ENCODE data around the gene SLC43A1.

SLC43A1 gene

GRCh38 chr11:57477507-57478189 lies 37.9 kb downstream of the SLC43A1 start:
- no peak for DNase-seq

- no peak for DNase-seq
Measured at GRCh38 chr11:57476757-57477506, 38.6 kb downstream of the SLC43A1 start.

GRCh38 chr11:57476047-57476756 lies 39.3 kb downstream of the SLC43A1 start:
- DNase-seq, result no peak

- DNase-seq, result no peak
Measured at GRCh38 chr11:57475671-57476046, 39.8 kb downstream of the SLC43A1 start.

DNA sequence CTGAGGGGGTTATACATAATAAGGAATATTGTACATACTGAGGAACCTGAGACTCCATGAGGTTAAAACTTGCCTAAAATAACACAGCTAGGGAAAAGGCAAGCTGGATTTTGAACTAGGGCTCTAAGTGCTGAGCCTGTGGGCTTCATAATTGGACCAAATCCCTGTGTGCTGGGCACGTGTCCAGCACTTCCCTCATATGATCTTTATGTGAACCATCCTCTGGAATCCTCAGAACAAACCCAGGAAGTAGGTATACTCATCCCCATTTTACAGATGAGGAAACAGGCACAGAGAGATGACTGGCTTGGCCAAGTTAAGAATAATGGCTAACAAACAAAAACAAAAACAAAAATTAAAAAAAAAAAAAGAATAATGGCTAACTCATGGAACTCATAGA lies 40.3 kb downstream of the SLC43A1 start:
- no peak for DNase-seq

DNA sequence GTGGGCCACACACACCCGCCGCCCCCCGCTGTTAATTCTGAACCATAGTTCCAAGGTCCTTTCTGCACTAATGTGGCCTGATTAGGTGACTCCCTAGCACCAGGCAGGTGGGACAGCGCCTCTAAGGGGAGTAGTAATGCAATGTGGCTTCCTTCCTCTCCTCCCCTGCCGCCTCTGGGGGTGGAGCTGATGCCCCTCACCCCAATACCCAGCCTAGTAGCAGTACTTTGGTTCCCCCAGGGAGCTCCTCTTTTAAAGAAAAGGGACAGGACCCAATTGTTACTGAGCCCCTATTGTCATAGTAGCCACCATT lies 40.7 kb downstream of the SLC43A1 start:
- no peak for DNase-seq

DNA sequence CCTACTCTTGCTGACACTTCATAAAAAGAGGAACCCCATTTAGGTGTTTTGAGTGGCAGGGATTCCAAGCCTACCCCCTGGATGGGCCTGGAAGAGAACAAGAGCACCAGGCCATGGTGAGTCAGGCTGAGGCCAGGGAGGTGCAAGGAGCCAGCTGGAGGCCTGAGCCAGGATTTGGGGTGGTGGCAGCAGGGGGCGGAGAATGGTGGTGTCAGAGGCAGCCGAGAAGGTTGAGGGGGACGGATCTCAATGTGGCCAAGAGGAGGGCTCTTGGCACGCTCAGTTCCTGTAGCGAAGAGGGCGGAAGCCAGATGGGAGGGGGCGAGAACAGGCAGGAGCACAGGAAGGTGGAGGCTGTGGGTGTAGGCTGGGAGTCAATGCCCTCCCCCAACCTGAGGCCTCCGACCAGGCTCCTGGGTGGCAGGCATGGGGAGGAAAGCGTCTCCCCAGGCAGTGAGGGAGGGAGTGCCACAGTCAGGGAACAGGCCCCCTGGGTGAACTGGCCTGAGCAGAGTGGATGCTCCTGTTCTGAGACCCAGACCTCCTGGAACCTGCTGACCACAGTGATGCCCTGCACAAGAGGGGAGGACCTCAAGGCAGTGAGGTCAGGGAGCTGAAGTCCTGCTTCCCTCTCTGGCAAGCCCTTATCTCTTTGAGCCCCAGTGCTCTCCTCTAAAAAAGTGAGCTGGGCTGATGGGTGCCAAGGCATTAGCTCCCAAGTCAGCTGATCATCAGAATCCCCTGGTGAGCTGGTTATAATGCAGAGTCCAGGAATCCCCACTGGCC lies 41.3 kb downstream of the SLC43A1 start:
- DNase-seq, result no peak

DNA sequence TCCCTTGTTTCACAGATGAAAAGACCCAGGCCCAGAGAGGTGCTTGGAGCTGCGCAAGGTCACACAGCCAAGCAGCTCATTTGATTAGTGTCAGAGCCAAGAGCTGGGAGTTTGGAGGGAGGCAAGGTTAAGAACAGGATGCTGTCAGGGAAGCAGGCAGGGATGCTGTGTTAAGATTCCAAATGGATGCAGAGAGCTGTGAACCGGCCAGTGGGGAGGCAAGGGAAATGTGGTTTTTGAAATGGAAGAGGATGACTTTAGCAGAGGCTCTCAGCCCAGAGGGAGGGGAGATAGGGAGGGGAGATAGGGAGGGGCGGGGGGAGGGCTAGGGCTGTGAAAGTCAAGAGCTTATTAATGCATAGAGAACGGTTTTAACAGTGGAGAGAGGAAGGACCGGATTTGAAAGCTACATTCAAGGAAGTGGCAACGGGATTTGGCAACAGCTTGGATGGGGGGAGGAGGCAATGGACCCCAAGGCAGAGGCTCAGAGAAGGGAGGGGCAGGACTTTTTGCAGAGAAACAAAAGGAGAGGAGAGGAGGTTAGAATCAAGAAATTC lies 42.1 kb downstream of the SLC43A1 start:
- no peak for DNase-seq

DNA sequence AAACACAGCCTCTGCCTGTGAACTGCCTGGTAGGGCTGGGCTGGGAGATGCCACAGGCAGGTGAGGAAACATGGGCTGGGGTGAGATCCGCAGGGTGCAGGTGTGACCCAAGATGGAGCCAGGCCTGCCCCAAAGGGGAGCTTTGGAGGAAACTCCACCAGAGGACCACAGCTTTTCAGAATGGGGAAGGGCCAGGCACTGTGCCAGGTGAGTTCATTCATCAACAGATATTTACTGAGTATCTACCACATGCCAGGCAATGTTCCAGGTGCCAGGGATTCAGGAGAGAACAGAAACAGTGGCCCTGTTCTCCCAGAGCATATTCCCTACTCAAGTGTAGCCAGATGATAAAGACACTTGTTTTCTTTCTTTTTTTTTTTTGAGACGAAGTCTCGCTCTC lies 44.0 kb downstream of the SLC43A1 start:
- DNase-seq, result no peak

- DNase-seq, result no peak
Measured at GRCh38 chr11:57469268-57469667, 46.2 kb downstream of the SLC43A1 start.

GRCh38 chr11:57468276-57468675 lies 47.2 kb downstream of the SLC43A1 start:
- no peak for DNase-seq

DNA sequence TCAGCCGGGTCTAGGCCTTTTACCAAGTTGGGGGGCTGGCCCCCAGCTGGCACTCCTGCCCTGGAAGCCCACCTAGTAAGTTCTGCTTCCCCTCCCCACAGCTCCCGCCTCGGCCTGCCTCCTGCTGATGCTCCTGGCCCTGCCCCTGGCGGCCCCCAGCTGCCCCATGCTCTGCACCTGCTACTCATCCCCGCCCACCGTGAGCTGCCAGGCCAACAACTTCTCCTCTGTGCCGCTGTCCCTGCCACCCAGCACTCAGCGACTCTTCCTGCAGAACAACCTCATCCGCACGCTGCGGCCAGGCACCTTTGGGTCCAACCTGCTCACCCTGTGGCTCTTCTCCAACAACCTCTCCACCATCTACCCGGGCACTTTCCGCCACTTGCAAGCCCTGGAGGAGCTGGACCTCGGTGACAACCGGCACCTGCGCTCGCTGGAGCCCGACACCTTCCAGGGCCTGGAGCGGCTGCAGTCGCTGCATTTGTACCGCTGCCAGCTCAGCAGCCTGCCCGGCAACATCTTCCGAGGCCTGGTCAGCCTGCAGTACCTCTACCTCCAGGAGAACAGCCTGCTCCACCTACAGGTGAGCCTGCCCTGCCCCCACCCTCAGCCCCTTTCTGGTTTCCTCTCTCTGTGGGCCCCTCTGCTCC lies 47.9 kb downstream of the SLC43A1 start:
- no peak for DNase-seq

DNA sequence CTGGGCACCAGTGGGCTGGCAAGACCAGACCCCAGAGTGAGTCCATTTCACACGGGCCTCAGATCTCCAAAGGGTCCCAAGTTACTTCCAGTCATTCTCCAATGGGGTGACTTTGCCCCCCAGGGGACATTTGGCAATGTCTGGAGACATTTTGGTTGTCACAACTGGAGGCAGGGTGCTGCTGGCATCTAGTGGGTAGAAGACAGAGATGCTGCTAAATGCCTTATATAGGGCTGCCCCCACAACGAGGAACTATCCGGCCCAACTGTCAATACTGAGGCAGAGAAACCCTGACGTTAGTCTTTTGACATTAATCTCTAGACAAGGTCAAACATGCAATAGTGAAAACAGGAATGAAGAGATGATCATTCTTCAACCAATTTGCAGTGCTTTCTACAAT lies 48.8 kb downstream of the SLC43A1 start:
- no peak for DNase-seq

DNA sequence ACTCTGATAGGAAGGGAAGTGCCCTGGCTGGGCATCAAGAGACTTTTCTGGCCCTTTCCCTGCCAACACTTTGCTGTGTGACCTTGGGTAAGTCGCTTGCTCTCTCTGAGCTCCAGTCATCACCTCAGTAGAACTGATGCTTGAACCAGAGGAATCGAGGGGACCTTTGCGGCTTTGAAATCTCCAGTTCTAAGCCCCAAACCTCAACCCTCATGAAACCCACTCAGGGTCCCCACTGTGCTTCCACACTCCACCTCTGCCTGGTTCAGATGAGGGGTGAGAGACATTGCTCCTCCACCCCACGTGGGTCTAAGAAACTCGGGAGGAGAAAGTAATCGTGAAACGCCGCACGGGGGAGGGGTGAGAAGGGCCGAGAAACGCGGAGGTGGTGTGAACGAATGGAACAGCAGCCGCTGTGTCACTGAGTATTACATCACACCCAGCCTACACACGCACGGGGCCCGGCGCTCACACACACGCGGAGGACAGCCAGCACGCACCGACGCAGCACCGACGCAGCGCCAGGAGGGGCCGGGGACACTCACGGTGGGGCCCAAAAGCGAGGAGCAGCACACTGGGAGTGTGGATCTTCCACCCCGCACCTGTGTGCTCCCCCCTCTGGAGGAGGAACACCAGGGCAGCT lies 50.8 kb downstream of the SLC43A1 start:
- DNase-seq, result no peak

DNA sequence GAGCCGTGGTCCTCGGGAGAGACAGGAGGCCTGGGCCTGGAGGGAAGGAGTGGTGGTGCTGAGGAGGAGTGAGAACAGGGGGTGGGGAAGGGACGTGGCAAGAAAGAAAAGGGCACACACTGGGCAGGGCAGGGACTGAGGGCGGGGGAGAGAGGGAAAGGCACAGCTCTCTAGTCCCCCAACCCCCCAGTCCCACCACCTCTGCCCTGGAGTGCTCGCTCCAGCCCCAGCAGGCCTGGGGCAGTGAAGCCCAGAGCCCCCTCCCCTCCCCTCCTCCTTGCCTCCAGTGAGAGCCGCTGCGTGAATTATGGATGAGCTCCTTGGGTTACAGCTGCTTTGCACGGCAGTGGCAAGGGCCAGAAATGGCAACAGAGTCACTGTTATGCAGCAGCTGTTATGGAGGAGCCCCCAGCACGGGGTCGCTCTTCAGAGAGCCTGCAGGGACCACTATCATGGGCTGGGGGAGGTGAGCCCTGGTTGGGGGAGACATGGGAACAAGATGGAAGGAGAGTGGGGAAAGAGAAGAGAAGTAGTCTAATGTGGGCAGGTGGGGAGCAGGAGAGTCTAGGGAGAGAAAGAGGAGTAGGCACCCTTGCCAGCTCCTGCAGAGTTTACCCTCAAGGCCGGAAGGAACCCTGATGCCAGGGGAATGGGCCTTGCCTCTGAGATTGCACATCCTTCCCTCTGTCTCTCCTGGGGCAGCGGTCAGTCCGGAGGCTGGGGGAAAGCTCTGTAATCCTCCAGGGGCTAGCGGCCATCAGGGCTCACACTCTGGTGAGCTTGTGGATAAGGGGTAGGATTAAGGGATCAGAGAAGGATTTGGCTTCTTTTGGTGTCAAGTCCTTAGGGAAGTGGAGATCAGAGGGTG lies 51.6 kb downstream of the SLC43A1 start:
- DNase-seq, result no peak

DNA sequence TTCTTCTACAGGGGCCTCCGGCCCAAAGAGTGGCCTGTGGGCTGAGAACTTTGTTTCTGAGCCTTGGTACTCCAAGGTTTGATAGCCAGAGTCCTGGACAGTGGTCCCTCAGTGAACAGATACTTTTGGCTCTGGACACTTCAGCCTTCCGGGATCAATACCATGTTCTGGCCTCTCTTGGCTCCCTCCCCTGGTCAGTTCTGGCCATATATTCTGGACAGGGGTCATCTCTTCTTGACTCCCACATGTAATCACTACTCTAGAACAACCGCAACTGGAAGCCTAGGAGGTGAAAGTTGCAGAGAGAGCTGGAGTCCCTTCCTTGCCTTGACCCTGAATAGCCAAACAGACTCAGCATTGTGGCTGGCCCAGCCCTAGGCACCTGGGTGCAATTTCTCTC lies 52.9 kb downstream of the SLC43A1 start:
- no peak for DNase-seq

- no peak for DNase-seq
Measured at GRCh38 chr11:57461841-57462489, 53.5 kb downstream of the SLC43A1 start.

- DNase-seq, result no peak
Measured at GRCh38 chr11:57460758-57461749, 54.4 kb downstream of the SLC43A1 start.

All from SHP77 (cell line).